Stimulated activated CD4-positive, alpha-beta T cell treated with anti-CD3 and anti-CD28 coated beads, Interleukin-4, amount 100 ng/mL, for 24 hours (primary cell): Measurements from ENCODE around the gene LPP.

Experiments
- DNase-seq: peaks from one replicate; pipeline ENCODE4 v3.0.0-alpha.2; 2020

LPP gene

GRCh38 chr3:188446766-188447165, 292.8 kb downstream of the LPP start:
- no peak for DNase-seq

GRCh38 chr3:188448813-188449212, 294.9 kb downstream of the LPP start:
- no peak for DNase-seq

GRCh38 chr3:188449421-188449820, 295.5 kb downstream of the LPP start:
- no peak for DNase-seq

DNA sequence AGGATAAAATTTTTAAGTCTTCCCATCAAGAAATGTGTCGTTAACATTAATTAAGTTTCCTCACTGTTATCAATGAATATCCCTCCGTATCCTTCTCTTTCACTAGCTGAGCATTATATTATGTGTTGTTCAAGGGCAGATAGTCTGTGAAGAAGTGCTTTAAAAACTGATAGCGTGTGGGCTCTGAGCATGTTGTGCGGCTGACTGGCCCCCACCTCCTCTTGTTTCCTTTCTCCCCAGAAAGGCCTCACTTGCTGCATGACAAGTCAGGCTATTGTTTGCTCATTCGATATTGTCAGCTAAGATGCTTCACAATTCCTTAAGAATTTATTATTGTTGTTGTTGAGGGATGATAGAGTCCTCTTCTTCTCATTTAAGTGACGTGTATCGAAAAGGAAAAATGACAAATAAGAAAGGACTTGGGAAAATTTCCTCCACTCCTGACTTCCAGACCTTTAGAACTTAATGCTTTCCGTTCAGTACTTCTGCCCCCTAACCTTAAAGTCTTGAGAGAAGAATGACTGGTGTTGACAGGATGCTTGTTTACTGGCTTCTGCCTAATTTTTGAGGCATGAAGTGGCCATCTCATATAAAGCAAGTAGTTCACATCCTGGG, 298.3 kb downstream of the LPP start:
- no peak for DNase-seq

DNA sequence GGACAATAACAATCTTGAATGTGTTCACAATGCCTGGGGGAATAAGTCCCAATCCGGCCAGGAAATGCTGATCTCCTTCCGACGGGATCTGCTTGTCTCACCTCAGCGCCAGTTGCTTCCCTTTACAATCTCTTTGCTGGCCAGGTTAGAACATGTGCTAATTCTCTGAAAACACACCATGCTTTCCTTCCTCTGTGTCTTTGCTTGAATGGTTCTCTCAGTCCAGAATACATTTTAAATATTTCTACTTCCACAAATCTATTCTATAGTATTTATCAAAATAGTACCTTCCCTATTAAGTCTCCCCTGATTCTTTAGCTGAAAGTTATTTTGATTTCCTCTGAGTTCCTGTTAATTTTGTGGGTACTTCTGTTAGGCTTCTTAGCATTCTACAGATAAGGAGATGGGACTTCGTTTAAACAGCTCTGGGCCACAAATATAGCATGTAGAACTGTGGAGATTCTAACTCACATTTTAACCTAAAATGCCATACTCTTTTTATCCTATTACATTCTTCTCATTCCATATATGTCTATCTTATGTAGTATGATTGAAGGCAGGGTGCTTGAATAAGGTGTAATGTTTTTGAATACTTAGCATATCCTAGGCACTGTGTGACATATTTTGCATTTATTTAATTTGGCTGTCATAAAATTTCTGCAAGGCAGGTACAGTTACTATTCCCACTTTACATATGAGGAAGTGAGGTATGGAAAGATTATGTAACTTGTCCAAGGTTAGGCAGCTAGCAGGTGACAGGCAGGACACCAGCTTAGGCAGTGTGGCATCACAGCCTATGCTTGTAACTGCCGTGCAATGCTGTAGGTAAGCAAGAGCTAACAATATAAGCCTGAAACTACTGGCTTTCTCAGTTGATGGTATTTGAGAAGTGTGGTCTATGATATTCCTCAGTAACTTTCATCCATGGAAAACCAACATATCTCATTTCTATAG, 299.8 kb downstream of the LPP start:
- DNase-seq = no peak

GRCh38 chr3:188455748-188456147, 301.8 kb downstream of the LPP start:
- no peak for DNase-seq

GRCh38 chr3:188458756-188459155, 304.8 kb downstream of the LPP start:
- no peak for DNase-seq

DNA sequence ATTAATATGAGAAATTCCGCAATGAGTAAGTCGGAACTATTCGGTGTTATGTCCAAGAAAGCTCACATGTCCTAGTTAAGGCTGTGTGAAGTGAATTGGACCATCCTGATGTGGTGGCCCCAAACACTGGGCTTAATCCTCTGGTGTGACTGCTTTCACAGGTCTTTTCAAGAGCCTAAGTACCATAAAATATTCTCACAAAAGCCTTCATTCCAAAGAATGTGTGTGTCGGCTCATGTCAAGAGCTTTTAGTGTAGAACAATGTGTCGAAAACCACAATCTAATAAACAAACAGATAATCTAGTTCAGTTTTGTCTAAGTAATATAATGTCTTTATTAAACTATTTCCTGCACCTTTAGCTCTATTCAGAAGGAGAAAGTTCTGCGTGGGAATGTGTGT, 311.4 kb downstream of the LPP start:
- DNase-seq = no peak

DNA sequence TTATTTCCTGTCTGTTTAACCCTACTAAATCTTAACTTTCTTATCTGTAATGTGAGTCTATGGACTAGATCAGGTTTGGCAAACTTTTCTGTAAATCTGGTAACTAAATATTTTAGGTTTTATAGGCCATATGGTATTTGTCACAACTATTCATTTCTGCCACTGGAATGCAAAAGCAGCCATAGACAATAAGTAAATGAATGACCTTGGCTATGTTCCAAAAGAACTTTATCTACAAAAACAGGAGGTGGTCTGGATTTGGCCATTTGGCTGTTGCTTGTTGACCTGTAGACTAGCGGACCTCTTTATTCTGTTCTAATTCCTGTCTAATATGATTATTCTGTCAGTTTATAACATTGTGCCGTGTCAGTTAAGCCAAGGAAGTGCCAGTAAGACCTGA, 314.2 kb downstream of the LPP start:
- DNase-seq = no peak

DNA sequence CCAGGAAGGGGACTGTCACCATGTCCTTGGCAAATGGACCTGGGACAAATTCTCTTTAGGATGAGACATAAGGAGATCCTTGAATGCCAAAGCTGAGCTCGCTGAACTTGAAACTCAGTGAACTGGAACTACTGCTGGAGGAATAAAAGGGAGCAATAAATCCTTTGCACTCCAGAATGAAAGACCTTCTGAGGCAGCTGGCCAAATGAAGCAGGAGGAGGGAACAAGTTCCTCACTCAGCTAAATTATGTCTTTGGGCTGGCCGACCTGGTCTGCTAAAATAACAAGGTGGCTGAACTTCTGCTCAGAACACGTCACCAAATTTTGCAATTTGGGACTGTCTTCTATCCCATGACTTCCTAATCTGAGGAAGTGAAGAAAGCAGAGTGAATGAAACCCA, 314.7 kb downstream of the LPP start:
- DNase-seq = no peak

GRCh38 chr3:188469228-188469885, 315.4 kb downstream of the LPP start:
- DNase-seq = no peak

DNA sequence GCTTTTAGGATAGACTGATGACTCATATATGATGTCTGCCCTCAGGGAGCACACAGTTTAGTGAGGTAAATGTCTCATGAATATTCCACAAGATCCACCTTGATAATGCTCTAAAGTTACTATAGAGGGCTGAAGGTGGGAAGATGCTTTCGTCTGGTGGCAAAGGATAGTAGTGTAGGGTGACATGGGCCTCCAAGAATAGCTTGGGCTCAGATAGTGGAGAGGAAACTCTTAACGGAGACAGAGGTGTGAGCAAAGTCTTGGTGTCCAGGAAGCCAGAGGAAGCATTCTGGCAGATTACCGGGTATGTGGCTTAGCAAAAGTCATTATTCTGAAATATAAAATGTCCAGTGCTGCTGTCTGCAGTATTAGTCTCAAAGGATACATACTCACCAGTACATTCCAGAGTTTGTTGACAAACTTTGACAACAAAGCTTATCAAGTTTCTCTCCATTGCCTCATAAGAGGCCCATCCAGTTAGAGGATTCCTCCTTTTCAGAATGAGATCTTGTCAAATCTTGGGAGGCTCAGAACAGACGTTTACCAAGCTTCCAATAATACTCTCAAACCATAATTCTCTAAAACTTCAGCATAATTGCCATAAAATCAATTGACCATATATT, 316.7 kb downstream of the LPP start:
- no peak for DNase-seq

GRCh38 chr3:188471723-188472122, 317.8 kb downstream of the LPP start:
- no peak for DNase-seq

- DNase-seq = no peak
Measured at GRCh38 chr3:188472336-188472735, 318.4 kb downstream of the LPP start.

DNA sequence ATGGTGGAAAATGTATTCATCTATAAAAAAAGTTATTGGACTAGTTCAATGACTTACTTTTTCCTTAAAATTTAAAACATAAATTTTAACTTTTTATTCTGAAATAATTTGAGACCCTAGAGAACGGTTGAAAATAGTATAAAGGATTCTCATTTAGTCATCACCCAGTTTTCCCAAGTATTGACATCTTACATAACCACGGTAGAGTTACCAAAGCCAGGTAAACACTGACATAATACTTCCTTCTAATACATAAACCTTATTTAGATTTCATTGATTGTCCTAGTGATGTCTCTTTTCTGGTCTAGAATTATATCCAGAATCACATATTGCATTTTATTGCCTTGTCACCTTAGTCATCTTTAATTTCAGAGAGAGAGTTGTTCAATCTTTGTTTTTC, 319.1 kb downstream of the LPP start:
- DNase-seq = no peak

- DNase-seq = no peak
Measured at GRCh38 chr3:188473591-188474288, 319.8 kb downstream of the LPP start.

- DNase-seq = no peak
Measured at GRCh38 chr3:188476935-188477334, 323.0 kb downstream of the LPP start.

DNA sequence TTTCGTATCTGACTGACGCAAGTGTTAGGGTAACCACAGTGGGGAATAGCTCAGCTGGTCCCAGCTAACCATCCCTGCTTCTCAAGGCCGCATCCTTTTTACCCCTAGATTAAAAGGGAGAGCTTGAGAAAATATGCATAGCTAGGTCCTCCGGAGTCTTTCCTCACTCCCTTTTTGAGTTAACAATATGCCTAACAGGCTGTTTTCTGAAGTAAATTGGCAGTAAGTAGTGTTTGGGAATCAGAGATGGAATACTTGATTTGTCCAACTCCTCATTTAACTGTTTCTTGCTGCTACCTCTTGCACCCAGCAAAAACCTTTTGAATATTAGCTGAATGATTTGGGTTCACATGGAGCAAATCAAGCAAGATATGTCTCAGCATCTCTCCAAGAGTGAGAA, 326.1 kb downstream of the LPP start:
- no peak for DNase-seq

DNA sequence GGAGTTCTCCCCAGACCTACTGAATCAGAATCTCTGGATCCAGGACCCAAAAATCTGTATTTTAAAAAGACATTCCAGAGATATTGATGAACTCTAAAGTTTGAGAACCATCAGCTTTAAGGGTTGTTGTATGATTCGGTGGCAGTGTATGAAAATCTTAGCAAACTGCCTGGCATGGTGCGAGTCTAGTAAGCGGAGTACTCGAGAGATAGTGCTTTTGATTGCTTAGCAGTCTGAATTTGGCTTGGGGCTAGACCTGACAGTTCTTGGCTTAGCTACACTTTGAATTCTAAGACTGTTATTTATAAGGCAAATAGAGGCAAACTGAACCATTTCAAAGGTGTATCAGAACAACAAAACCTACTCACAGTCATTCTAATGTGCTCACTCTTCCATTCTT, 329.0 kb downstream of the LPP start:
- no peak for DNase-seq

GRCh38 chr3:188486126-188486525, 332.2 kb downstream of the LPP start:
- DNase-seq = no peak

DNA sequence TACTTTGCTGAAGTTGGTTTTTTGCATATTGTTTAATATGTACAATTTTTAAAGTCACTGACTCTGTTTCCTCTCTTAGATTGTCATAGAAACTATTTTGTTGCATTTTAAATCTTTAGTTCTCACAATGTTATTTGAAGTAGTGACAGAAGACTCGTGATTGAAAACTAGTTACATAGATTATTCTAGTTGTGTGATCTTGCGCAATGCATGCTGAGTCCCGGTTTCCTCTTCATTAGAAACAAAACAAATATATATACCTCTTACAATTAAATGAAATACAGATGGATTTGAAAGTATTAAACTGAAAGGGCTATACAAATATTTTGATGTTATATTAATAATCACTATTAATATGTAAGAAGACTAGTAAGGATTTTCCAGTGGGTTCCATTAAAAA, 333.0 kb downstream of the LPP start:
- DNase-seq = no peak

DNA sequence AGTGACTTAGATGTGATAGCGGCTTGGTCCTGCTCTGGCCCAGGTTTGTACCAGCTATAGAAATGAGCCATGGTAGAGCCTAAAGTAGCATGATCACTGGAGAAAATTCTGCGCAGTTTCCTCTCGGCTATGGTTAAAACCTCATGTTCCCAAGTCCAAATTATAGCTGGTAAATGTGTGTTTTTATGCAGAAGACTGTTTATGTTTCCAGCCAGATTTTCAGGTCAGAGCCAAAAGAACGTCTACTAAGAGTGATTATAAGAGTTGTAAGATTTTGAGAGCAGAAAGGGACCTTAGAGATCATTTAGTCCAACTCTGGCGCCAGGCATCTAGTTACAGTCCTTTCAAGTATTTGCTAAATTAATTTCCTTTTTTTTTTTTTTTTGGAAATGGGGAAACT, 333.7 kb downstream of the LPP start:
- no peak for DNase-seq

DNA sequence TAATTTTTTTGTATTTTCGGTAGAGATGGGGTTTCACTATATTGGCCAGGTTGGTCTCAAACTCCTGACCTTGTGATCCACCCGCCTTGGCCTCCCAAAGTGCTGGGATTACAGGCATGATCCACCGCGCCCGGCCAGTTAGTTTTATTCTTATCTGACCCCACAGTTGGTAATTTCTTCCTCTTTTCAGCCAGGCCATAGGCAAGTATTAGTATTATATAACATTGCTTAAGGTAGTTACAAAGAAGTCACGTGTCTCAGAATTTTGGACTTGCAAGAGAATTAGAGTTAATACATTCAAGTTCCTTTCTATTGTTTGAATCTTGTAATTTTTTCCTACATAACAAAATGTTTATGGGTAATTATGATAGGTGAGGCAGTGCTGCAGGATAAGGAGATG, 334.8 kb downstream of the LPP start:
- DNase-seq = no peak
